ENCODE data around the gene C19orf73. TPM values are rescaled to one million over a fixed set of nuclear protein-coding genes. Genes with fewer than 3 reads are reported as not detected.
A peak's percentile ranks its signal among the peaks of the same experiment; 100 is the strongest.

The C19orf73 gene
- total and polyA plus RNA-seq, 9 of the 15 experiments (the other 6 are each of a cell fraction or from before 2014, with no cell fraction given) = 0.08 to 7.4 (median 1.4) TPM

GRCh38 chr19:49118565-49119410 is at the start of gene C19orf73 (continued):
- TF ChIP-seq TFAP4 (CRISPR knock-in tag; IDR thresholded peaks at IDR 0.05; ENCODE audit: borderline replicate concordance) = peak; percentile 91
- 0 out of 2 replicates have a peak, but pooled peaks have one; percentile 44 for TF ChIP-seq ZBTB17 (CRISPR knock-in tag; IDR thresholded peaks at IDR 0.05)
- peak; percentile 84; the same call in 1 of the 2 replicates for TF ChIP-seq RNF2 (IDR thresholded peaks at IDR 0.05)
- no peak for TF ChIP-seq PCBP2 (IDR thresholded peaks at IDR 0.05; ENCODE audit: low read depth, low read length, poor library complexity, severe bottlenecking)
- 0 out of 2 replicates have a peak, but pooled peaks have one; percentile 29 for TF ChIP-seq PML (IDR thresholded peaks at IDR 0.05; ENCODE audit: low read length)
- TF ChIP-seq KLF1 (tag; IDR thresholded peaks at IDR 0.05) = peak; percentile 94
- no peak for TF ChIP-seq STAG1 (CRISPR knock-in tag; IDR thresholded peaks at IDR 0.05; ENCODE audit: borderline replicate concordance)
- peak; percentile 100 for TF ChIP-seq ATF7 (IDR thresholded peaks at IDR 0.05)
- no peak for TF ChIP-seq ZNF75A (CRISPR knock-in tag; IDR thresholded peaks at IDR 0.05)
- peak; percentile 75 for TF ChIP-seq FIP1L1 (IDR thresholded peaks at IDR 0.05; ENCODE audit: low read depth, low read length, poor library complexity, severe bottlenecking)
- TF ChIP-seq PKNOX1 (IDR thresholded peaks at IDR 0.05) = peak; percentile 98
- TF ChIP-seq CREB5 (CRISPR knock-in tag; IDR thresholded peaks at IDR 0.05) = no peak
- peak; percentile 90; the same call in 1 of the 2 replicates for TF ChIP-seq ZNF282 (CRISPR knock-in tag; IDR thresholded peaks at IDR 0.05)
- peak; percentile 84; the same call in 1 of the 2 replicates for TF ChIP-seq ZNF395 (CRISPR knock-in tag; IDR thresholded peaks at IDR 0.05)
- TF ChIP-seq DMBX1 (CRISPR knock-in tag; IDR thresholded peaks at IDR 0.05; ENCODE audit: borderline replicate concordance) = 0 out of 2 replicates have a peak, but pooled peaks have one; percentile 69
- peak; percentile 96 for TF ChIP-seq MTA3 (IDR thresholded peaks at IDR 0.05; ENCODE audit: borderline replicate concordance)
- peak; percentile 67; the same call in 1 of the 2 replicates for TF ChIP-seq ELF2 (CRISPR knock-in tag; IDR thresholded peaks at IDR 0.05)
- TF ChIP-seq MAZ (CRISPR knock-in tag; conservative IDR thresholded peaks at IDR 0.05 in 1 of 2, IDR thresholded peaks at IDR 0.05 in 1 of 2) = peak; percentile 93 to 99
- TF ChIP-seq L3MBTL2 (IDR thresholded peaks at IDR 0.05) = peak; percentile 100
- 0 out of 2 replicates have a peak, but pooled peaks have one; percentile 8 for TF ChIP-seq KLF16 (IDR thresholded peaks at IDR 0.05)
- peak; percentile 80 for TF ChIP-seq GABPA (tag; conservative IDR thresholded peaks at IDR 0.05; ENCODE audit: low read depth)
- TF ChIP-seq GTF2F1 (IDR thresholded peaks at IDR 0.05; ENCODE audit: low read depth, low read length) = no peak
- 0 out of 2 replicates have a peak, but pooled peaks have one; percentile 26 for TF ChIP-seq TRIM28 (IDR thresholded peaks at IDR 0.05)
- peak; percentile 91; the same call in 1 of the 2 replicates for TF ChIP-seq PHB (CRISPR knock-in tag; IDR thresholded peaks at IDR 0.05)
- TF ChIP-seq TCF3 (CRISPR knock-in tag; IDR thresholded peaks at IDR 0.05) = 0 out of 2 replicates have a peak, but pooled peaks have one; percentile 22

Data from K562 (cell line).